Astrocyte of the hippocampus (primary cell): ENCODE measurements around the gene NYAP2.

Experiments used
- DNase-seq: peaks from one replicate; pipeline ENCODE4 v3.0.0; 2011; ENCODE audit warnings: low read depth, low spot score

Gene NYAP2

DNA sequence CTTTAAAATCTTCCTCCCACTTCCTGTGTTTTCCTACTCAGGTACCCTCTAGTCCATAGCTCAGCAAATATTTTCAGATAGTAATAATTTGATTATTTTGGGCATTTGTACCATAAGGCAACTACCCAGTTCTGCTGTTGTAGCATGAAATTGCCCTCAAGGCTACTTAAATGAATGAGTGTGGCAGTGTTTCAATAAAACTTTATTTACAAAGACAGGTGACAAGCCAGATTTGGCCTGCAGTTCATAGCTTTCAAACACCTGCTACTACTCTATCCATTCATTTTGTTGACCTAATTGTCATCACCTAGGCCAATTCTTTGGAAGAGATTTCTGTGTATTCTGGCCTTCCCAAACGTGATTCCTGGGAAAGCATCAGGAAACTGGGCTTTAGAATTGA lies 28.9 kb downstream of the NYAP2 start:
- DNase-seq = no peak

DNA sequence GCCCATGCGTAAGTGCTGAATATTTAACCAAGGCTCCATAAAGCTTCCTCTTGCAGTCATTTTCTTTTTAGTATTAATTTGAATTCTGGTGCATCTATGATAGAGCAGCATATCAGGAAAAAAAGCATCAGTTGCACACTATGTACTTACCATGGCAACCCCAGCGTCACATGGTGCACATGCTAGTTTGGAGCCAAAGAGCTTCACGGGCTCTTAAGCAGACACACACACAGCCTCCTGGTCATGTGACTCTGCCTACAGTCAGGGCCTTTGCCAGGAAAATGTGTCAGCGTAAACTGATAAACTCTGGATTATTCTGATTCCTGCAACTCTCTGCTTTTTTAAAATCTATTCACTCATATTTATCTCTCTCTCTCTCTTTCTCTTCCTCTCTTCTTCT lies 30.2 kb downstream of the NYAP2 start:
- peak; percentile 14 for DNase-seq

DNA sequence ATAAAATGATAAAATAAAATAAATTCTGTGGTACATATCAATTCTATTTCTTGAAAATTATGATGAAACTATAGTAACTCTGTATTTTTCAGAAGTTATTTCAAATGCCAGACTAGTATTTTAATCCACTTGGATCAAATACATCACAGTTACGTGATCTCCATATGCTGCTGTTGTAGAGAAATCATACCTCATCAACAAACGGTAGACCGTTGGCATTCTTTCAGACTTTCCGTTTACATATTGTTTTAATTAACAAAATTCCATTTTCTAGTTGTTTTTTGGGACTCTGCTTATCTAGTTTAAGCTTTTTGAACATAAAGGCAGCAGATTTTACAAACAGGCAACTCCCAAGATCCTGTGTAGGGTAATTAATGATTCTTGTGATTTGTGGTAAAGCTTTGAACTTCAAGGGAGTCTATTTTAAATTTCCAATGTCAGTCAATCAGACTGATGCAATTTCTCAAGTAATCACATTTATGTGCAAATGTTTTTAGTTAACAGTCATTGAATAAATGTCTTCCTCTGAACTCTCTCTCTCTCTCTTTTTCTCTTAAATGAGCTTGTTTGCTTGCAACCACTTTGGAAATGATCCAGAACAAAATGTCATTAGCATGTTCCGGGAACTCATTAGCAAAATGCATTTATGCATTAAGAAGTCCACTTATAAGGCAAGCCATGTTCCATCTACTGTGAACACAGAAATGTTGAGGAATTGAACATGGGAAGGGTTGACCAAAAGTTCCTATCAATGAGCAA lies 31.8 kb downstream of the NYAP2 start:
- DNase-seq = no peak

DNA sequence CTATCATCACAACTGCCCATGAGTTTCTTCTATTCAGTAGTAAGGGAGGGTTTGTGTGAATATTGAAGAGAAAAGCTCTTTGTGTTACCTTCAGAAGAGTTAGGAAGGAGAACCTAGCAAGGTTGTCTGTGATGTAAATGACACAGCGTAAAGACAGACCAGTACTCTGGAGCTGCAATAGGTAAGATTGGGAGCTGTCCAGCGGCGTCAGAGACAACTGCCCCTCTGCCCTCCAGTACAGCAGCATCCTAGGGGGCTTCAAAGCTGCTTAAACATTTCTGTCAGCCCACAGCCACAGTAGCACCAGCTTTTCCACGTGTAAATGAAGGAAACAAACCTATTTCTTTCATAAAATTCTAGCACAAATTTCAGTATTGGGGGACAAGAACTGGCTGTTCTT lies 34.5 kb downstream of the NYAP2 start:
- no peak for DNase-seq

DNA sequence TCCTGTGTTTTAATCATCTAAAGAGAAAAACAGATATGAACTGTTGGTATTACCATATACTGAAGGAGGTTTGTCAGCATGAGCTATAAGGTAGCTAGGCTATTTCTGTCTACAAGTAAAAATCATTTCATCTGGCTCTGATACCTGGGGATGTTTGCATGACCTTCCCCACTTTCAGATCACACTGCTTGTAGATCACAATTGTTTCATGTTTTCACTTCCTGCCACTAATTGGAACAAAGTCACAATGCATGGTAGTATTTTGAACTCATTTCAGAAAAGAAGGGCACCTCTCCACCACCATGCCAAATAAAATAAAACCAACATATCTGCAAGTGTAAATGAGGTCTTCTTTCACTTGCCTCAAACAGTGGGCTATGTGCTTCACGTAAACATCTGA lies 37.8 kb downstream of the NYAP2 start:
- DNase-seq = no peak

DNA sequence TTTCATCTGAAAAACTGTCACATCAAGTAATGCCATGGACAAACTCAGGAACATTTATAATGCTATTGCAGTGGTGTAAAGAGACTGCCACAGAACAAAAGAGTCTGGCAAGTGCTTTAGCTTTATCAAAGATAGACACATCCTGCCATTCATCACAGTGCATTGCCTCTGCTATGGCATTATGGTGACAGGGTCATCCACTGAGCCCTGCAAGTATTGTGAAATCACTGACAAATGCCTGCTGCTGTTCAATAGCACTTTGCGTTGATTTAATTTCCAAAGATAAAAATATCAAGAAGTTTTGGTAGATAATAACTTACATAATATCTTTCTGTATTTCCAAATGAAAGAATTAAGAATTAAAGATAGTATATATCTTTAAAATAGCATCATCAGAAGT lies 38.7 kb downstream of the NYAP2 start:
- DNase-seq = no peak

DNA sequence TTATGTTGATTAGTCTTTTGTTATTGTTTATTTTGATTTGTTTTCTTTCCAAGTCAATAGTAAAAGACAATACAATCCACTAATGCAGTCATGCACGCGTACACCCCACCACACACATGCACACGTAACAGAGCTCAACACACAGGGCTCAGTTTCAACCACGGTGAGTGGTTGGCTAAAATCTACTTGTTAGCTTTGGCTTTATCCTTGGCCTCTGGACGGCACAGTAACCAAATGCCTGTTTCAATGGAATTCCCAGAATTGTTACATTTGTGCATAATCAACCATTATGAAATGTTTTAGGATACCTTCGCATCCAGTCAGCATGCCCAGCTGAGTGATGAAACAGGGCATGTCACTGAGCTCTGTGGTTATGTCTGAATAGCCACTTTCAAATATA lies 53.2 kb downstream of the NYAP2 start:
- DNase-seq = peak; percentile 89

DNA sequence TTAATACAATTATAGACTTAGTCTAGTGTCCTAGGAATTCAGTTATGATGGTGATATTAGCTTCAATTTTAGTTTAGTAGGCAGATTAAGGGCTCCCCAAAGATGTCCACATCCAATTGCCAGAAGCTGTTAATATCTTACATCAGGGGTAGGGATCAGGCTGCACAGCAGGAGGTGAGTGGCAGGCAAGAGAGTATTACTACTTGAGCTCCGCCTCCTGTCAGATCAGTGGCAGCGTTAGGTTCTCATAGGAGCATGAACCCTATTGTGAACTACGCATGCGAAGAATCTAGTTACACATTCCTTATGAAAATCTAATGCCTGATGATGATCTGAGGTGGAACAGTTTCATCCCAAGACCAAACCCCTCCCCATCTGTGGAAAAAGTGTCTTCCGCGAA lies 54.9 kb downstream of the NYAP2 start:
- DNase-seq = no peak

DNA sequence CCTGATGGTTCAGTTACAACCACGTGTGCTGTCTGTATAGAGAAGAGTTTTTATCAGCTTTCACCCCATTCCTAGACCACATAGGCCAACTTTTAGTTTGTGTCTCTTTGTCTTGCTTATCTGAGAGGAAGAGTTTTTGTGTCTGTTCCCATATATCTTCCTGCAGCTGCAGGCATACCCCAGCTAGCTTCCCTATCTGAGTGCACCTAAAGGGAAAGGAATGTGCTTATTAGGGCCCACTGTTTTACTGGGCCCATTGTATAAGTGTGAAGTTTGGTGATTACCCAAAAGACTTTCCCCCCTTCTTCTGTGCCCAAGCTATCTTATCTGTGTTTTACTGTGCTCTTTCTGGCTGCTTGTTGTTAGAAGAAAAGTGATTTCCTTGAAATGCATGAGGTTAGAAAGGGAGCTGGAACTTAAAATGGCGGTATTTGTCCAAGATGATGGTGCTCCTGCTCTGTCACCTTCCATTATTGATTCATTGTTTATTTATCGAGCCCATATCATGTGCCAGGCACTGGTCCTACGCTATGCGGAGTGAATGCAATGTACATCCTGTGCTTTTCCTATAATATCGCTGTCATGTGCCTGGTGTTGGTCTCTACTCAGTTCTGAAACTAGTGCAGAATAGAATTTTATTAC lies 57.2 kb downstream of the NYAP2 start:
- DNase-seq = no peak

DNA sequence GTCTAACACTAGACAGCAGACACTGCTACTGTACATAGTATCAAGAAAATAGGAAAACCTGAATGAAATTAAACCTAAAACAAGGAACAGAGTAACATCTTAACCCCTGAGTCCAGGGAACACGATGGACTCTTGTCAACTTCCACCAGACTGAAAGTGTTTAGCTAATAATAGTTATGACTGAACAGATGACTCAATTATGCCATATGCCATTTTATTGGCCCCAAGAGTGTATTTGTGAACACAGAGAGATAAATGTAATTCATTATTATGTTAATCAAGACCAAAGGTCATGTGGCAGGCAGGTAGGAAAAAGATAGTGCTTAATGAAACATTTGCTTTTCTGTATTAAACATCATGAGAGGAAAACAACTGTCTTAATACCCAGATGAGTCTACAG lies 58.0 kb downstream of the NYAP2 start:
- DNase-seq = no peak

DNA sequence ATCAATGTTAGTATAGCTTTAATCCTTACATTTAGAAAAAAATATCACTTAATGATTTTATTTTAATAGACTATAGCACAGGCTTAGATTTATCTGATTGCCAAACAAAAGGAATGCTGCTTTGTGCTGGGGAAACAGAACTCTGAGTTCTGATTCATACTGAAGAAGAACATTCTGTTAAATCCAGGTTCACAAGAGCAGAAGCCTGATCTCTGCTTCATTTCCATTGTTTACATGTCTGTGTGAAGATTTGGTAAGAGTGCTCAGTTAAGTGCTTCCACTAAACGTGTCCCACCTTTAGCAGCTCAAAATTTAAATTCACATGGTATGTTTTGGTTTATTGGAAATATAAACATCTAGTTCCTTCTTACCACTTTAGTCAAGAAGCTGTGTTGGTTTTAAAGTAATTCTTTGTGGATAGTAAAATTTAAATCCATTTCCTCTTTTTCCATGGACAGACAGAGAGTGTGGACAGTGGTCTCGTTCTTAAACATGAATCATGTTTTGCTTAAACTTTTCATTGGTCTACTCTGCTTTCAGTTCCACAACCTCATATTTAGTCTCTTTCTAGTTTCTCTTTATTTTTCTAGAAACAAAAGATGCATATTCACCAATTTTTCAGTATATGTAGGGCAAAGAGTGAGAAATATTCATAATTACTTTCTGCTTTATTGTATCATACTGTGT lies 59.1 kb downstream of the NYAP2 start:
- peak; percentile 6 for DNase-seq

DNA sequence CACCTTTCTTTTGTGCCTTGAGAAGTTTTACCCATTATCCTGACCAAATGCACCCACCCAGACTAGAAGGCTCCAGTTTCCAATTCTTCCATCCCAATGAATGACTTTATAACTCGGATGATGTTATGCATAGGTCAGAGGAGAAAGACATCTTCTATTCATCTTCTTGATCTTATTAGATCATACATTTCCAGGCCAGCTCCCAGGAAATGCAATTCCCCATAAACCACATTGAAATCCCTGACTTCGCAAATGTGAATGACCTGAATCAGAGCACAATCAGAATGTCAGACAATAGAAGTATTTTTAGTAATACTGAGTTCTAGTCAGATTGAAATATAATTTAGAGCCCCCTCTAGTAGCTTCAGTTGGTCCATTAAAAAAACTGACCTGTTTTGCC lies 62.9 kb downstream of the NYAP2 start:
- no peak for DNase-seq

DNA sequence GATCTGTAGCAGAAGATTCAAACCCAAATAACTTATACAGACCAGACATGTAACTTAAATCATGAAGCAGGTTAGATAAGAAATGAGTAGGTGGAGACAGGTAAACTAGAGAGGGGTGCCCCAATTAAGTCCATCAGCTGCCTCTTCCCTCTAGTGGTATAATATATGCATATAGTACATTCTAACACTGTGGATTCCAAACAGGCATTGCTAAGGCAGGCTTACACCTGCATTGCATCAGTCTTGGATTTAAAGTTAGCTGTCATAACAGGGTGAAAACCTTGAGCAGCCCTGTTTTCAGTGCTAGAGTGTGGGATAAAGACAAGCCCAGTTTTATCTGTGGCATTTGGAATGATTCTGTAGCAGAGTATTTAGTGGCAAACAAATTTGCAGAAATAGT lies 63.4 kb downstream of the NYAP2 start:
- DNase-seq = no peak

DNA sequence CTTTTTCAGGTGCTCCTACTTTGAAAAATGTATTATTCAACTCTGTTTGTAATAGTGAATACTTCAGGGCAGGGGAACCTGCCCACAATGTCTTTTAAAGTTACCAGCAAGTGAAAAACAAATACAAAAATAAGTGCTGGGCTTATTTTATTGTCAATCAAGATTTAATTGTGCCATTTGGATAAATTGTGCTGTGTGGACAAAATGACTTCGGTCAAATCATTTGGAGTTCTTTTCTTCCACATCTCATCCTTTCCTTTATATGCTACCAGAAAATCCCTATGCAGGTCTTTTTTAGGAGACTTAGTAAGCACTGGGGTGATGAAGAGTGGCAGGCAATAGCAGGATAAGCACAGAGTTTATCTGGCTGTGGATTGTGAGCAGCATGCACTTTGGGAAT lies 63.9 kb downstream of the NYAP2 start:
- no peak for DNase-seq

DNA sequence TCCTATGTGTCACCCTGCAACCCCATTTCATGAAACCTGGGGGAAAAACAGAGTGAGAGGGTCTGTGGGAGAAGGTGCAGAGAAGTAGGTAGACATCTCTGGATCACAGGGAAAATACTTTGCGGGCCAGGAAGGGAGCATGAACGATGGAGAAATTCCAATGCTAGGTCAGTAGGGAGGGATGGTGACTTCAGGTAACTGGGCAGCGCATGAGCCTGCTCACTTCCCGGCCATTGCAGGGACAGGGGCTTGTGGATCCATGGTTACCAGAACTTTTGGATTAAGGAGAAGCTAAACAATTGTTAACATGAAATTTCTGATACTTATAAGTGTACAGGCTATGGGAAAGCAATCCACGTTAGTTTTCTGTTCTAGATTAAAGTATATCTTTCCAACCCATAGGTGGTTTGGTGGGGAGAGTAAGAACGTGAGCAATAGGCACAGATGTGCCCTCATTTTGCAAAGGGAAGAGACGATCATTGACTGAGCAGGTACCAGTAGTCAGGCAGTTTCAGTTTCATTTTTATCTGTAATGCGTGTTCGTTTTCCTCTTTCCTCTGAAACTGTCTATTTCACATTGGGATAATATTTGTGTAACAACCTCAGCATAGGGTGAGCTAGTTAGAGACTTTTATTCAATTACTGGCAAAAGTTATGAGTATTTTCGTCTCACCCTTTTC lies 65.0 kb downstream of the NYAP2 start:
- DNase-seq = no peak

DNA sequence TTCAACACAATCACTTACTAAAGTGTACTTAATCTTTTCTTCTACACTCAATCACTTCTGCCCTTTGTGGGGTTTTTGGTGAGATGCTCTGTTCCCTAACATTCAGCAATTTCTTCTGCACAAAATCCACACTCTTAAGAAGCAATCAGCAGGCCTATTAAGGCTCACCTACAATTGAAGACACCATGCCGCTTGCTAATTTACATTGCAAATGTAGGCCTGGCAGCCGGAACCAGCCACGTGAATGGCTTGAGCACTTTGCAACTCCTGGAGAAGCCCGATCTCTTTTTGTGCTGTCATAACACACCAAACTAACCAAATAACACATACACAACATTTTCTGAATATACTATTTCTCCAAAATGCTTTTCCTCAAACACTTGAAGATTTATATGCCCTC lies 66.3 kb downstream of the NYAP2 start:
- DNase-seq = no peak

DNA sequence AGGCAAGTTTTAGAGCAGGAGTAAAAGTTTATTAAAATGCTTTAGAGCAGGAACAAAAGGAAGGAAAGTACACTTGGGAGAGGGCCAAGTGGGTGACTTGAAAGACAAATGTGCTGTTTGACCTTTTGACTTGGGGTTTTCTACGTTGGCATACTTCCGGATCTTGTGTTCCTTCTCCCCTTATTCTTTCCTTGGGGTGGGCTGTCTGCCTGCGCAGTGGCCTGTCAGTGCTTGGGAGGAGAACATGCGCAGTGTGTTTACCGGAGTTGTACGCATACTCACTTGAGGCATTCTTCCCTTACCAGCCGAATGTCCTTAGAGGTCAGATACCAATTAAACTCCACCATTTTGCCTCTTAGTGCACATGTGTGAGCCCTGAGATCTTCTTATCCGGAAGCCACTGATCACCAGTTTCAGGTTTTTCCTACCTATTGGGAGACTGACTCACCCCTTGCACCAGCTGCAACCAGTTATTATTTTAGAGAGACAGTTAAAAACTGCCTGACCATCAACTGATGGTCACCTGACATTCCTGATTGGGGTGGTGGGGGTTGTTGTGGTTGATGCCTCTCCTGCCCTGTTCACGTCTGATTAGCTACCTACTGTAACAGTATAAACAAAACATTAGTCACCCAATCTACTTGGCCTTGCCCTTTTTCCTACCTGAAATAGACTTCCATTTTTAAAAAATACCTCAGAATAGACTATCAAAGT lies 67.5 kb downstream of the NYAP2 start:
- DNase-seq = peak; percentile 35

DNA sequence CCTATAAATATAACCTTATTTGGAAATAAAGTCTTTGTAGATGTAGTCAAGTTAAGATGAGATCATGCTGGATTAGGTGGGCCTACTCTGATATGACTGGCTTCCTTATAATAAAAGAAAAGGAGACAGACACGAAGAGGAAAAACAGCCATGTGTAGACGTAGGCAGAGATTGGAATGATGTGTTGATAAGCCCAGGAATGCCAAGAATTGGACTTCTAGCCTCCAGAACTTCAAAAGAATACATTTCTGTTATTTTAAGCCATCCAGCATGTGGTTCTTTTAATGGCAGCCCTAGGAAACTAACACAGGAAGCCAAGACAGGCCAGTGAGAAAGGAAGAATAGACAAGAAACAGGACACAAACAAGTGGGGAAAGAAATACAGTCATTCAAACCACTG lies 68.6 kb downstream of the NYAP2 start:
- DNase-seq = peak; percentile 76

DNA sequence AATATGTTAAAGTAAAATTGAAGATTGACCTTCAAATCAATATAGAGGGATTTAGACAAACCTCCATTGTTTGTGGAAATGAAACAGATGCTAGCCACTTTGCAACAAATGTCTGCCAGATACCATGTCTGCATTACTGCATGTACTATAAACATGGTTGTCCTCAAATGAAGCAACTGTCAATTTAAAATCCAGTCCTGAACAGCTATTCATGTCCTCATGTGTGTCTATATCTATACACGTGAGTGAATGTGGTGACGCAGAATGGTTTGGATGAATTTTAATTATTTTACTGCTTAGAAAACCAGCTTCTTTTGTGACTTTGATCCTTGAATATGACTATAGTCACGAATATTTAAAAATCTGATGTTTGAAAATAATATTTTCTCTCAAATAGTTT lies 71.5 kb downstream of the NYAP2 start:
- no peak for DNase-seq

DNA sequence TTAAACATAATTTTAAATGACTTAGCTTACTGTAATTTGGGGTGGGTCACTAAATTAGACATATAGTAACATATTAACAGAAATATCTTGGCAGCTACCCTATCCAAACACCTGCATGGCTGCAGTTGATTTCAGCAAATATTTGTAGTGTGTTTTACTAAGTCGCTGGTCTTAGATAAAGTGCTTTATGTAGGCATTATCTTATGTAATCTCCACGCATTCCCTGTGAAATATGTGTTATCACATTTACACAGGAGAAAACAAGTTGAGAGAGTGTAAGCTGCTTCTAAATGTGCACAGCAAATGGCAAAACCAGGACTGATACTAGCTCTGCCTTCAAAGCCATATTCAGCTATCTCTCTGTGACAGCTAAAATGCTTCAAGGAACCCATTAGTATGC lies 72.0 kb downstream of the NYAP2 start:
- no peak for DNase-seq

DNA sequence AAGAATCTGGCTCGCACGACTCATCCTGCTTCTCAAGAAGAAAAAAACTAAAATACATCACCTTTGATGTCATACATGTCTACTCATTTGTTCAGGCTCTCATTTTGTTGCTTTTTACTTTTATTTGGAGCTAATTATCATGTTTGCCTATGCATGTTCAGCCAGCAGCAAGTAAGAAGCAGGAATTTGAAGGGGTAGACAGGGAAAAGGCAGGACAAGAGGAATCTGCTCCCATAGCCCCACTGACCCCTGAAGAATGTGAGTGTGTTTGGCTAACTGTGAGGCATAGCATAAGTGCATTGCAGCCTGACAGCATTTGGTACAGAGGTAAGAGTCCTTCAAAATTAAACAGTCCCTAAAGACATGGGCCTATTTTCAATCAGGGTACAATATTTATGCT lies 72.7 kb downstream of the NYAP2 start:
- peak; percentile 33 for DNase-seq

DNA sequence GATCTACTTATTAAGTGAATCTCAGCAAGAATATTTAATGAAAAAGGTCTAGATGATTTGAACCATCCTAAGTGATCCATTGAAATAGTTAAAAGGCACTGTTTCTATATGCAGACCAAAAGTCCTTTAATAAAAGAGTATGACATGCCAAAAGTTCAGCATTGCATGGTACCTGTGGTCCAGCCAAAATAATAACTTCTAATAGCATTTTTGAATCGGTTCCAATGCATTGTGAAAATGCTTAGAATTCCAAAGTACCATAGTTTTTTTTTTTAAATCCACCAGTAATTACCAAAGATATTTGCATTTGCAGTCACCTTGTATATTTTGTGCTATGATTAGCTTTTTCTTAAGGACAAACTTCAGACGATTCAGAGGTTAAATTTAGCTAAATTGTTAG lies 79.9 kb downstream of the NYAP2 start:
- DNase-seq = peak; percentile 11
